Measurements from ENCODE around the gene VPS54.
"Not testable (repeated sequence)": the region's sequence is repeated elsewhere in the genome, so short reads cannot be mapped to it uniquely, and the experiment has no call there.

The VPS54 gene

DNA sequence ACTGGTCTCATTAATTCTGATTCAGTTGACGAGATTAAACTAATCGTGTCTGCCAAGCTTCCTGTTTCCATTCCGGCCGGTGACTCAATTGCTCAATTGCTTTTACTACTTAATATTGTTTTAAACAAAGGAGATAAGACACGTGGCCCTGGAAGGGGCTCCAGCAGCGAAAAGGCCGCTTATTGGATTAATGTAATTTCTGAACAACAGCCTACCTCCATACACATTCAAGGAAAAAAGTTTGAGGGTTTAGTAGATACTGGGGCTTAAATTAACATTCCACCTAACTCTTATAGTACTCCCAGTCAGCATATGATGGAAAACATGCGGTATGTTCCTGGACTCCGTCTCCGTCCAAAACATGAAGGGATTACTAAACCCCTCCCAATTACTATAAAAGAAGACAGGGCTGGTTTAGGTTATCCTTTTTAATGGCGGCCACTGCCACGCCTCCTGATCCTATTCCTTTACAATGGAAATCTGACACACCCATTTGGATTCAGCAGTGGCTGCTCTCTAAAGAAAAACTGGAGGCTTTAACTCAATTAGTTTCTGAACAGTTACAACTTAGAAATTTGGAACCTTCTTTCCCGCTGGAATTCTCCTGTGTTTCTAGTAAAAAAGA is 27.1 kb downstream of the VPS54 start:
- no peak for DNase-seq

- not testable (repeated sequence) for DNase-seq
Observed at GRCh38 chr2:63991173-63991999, 27.8 kb downstream of the VPS54 start.

- no peak for DNase-seq
Observed at GRCh38 chr2:63990072-63990471, 29.2 kb downstream of the VPS54 start.

- not testable (repeated sequence) for DNase-seq
Observed at GRCh38 chr2:63988842-63989436, 30.3 kb downstream of the VPS54 start.

- DNase-seq, result no peak
Observed at GRCh38 chr2:63984606-63985359, 34.4 kb downstream of the VPS54 start.

- no peak for DNase-seq
Observed at GRCh38 chr2:63983986-63984605, 35.1 kb downstream of the VPS54 start.

DNA sequence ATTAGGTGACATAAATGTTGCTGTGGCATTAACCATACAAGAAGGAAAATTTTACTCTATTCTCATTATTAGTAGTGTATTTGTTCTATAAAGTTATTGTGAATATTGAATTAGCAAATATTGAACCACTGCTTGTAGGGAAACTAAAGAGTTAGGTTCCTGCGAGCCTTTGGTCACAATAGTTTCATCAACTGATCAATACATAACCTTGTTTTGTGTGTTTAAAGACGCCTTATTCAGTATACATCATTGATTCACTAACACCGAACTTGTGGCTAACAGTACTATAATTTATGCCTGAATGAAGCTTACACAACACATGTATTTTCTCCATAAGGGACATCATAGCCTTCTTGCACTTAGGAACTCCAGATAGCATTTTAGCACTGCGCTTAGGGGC is 36.9 kb downstream of the VPS54 start:
- no peak for DNase-seq

DNA sequence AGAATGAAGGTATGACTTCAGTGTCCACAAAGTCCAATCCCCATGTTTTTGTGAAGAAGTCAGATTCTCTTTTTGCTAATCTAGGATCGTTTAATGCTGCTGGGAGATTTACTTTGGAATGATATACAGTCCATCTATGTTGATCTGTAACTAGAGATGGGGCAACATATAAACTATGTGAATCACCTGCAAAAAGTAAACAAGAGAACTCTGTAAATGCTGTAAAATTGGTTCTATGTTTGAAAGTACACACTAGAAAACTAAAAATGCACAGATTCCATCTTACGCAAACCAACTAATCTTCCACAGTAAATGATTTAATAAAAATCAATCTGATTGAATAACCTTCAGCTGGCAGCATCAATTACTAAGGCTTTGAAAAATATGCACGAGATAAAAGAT is 37.5 kb downstream of the VPS54 start:
- no peak for DNase-seq

DNA sequence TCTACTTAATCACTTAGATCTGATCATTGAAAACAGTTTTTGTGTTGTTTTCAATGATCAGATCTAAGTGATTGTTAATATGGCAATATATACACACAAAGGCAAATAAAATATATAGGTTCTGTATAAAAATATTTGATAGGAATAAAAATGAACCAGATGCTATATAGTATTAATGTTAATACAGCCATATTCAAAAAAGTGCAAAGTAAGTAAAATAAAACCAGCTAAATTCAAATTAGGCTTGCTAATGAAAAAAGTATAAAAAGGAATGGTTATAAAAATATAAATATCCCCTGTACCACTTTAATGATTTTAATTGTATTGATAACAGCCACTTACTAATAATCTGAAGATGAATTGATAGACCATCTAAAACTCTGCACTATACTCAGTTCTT is 38.4 kb downstream of the VPS54 start:
- DNase-seq, result no peak

- no peak for DNase-seq
Observed at GRCh38 chr2:63977904-63978303, 41.3 kb downstream of the VPS54 start.

DNA sequence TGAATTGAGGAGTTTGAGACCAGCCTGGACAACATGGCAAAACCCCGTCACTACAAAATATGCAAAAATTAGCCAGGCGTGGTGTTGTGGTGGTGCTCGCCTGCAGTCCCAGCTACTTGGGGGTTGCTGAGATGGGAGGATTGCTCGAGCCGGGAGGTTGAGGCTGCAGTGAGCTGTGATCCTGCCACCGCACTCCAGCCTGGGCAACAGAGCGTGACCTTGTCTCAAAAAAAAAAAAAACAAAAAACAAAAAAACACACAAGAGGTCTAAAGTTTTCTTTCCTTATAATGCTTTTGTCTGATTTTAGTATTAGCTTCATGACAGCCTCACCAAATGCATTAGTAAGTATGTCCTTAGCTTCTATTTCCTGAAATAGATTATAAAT is 43.1 kb downstream of the VPS54 start:
- DNase-seq, result no peak

GRCh38 chr2:63975437-63976124 is 43.6 kb downstream of the VPS54 start:
- DNase-seq, result no peak

DNA sequence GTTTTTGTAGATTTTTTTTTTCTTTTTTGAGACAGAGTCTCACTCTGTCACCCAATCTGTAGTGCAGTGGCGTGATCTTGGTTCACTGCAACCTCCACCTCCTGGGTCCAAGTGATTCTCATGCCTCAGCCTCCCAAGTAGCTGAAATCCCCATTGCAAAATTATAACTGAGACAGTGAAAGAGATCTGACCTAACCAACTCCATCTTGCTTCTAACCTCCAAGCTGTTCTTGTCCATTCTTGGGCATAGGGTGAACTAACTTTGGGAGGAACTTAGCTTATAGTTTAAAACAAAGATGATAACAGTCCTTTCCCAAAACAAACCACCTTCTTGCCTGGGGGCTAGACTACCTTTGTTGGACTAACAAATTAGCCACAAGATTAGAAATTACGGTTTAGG is 44.2 kb downstream of the VPS54 start:
- DNase-seq, result not testable (repeated sequence)

DNA sequence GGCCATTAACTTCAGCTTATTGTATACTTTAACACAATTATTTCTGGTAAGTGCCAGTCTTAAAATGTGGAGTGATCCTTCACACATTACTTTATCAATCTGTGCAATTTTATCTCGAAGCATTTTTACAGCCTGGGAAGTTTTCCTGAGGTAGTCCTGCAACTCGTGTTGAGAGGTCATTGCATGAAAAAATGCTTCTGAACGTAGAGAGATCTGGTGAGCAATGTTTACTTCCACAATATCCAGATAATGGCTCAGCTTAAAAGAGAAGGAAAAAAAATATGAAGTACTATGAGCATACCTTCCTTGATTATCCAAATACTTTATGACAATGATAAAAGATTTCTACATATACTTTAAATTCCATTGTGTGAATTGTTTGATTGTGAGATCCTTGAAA is 57.0 kb downstream of the VPS54 start:
- no peak for DNase-seq

- DNase-seq, result no peak
Observed at GRCh38 chr2:63950414-63950813, 68.8 kb downstream of the VPS54 start.

GRCh38 chr2:63942788-63943187 is 76.4 kb downstream of the VPS54 start:
- no peak for DNase-seq

GRCh38 chr2:63932104-63932503 is 87.1 kb downstream of the VPS54 start:
- not testable (repeated sequence) for DNase-seq

- DNase-seq, result no peak
Observed at GRCh38 chr2:63926815-63927214, 92.4 kb downstream of the VPS54 start.

- no peak for DNase-seq
Observed at GRCh38 chr2:63914311-63914710, 104.9 kb downstream of the VPS54 start.

GRCh38 chr2:63903003-63903402 is 116.2 kb downstream of the VPS54 start:
- DNase-seq, result no peak

DNA sequence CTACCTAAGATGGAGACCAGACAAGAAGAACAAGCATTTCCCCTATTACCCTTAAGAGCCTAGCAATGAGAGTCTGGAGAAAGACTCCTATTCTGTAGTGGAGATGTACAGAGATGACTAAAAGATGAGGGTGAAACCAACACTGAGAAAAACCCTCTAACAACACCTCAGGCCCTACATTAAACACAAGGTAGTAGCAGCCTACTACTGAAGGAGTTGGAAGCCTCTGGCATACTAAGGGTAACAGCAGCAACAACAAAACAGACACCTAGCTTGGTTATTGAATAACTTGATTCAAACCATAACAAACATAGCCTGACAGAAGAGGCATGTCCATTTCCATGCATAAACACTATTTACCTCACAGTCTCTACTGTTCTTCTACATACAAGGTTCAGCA is 117.1 kb downstream of the VPS54 start:
- DNase-seq, result no peak

- DNase-seq, result no peak
Observed at GRCh38 chr2:63899639-63900038, 119.6 kb downstream of the VPS54 start.
